ENCODE measurements around the gene MOV10.

DNA sequence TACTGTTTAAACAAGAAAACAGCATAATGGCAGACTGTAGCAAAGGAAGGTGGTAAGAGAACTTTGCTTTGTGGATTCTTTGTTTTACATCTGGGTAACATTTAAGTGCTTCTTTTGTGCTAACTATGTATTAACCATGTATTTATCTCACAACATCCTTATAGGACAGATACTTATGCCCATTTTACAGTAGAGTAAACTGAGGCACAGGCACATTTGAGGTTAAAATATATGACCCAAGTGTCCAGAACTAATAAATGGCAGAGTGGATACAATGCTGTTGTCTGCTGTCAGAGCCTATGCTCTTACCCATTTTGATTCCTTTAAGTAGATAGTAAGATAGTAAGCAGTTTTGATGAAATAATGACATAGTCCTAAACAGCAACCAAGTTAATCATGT is 47.6 kb upstream of the MOV10 start:
- TF ChIP-seq POLR2AphosphoS5 (IDR thresholded peaks at IDR 0.05; ENCODE audit: low read depth, low read length) (no peak), GABPA (IDR thresholded peaks at IDR 0.05; ENCODE audit: borderline replicate concordance, insufficient read depth, low read length) (no peak), EZH2 (IDR thresholded peaks at IDR 0.05; ENCODE audit: low read depth, low read length, severe bottlenecking) (no peak), CTBP2 (IDR thresholded peaks at IDR 0.05; ENCODE audit: borderline replicate concordance, insufficient read depth, insufficient read length, low read length) (no peak), CEBPB (IDR thresholded peaks at IDR 0.05; ENCODE audit: low read depth, low read length) (no peak)
